NCI-H2227 treated with DMSO at 0.1 percent for 48 hours (cell line): ENCODE data around the gene SLC7A5.
"Not testable (repeated sequence)": the region's sequence is repeated elsewhere in the genome, so short reads cannot be mapped to it uniquely, and the experiment has no call there.

ENCODE experiments used
- DNase-seq: peaks from one replicate; lab custom pipeline; 2025; lab: John Stamatoyannopoulos, UW

Gene SLC7A5

GRCh38 chr16:87869061-87869878 is at the start of gene SLC7A5:
Gene SLC7A5, minus strand, starts transcription at chr16:87869507. Its CDS starts 85 bp downstream, at chr16:87869422.
- not testable (repeated sequence) for DNase-seq

- DNase-seq, result no peak
These were observed 49.0 kb upstream of the SLC7A5 start for GRCh38 chr16:87918338-87918737.

GRCh38 chr16:87917503-87917902 is 48.2 kb upstream of the SLC7A5 start:
- DNase-seq, result no peak

- no peak for DNase-seq
These were observed 45.5 kb upstream of the SLC7A5 start for GRCh38 chr16:87914812-87915211.

- DNase-seq, result not testable (repeated sequence)
These were observed 44.9 kb upstream of the SLC7A5 start for GRCh38 chr16:87914021-87914725.

GRCh38 chr16:87912691-87913090 is 43.4 kb upstream of the SLC7A5 start:
- DNase-seq, result not testable (repeated sequence)

GRCh38 chr16:87911106-87911763 is 41.9 kb upstream of the SLC7A5 start:
- peak; percentile 74 for DNase-seq

GRCh38 chr16:87909203-87909935 is 40.1 kb upstream of the SLC7A5 start:
- peak; percentile 35 for DNase-seq

GRCh38 chr16:87908101-87908500 is 38.8 kb upstream of the SLC7A5 start:
- not testable (repeated sequence) for DNase-seq

- not testable (repeated sequence) for DNase-seq
These were observed 36.2 kb upstream of the SLC7A5 start for GRCh38 chr16:87905521-87905920.

- DNase-seq, result not testable (repeated sequence)
These were observed 35.7 kb upstream of the SLC7A5 start for GRCh38 chr16:87904963-87905362.

GRCh38 chr16:87900489-87900888 is 31.2 kb upstream of the SLC7A5 start:
- not testable (repeated sequence) for DNase-seq

- no peak for DNase-seq
These were observed 28.5 kb upstream of the SLC7A5 start for GRCh38 chr16:87897521-87898505.

- DNase-seq, result not testable (repeated sequence)
These were observed 27.7 kb upstream of the SLC7A5 start for GRCh38 chr16:87896924-87897520.

GRCh38 chr16:87896176-87896890 is 27.0 kb upstream of the SLC7A5 start:
- DNase-seq, result not testable (repeated sequence)

GRCh38 chr16:87895641-87896141 is 26.4 kb upstream of the SLC7A5 start:
- no peak for DNase-seq

- DNase-seq, result not testable (repeated sequence)
These were observed 24.7 kb upstream of the SLC7A5 start for GRCh38 chr16:87894005-87894404.

- DNase-seq, result no peak
These were observed 22.5 kb upstream of the SLC7A5 start for GRCh38 chr16:87891764-87892163.

GRCh38 chr16:87889762-87890161 is 20.5 kb upstream of the SLC7A5 start:
- not testable (repeated sequence) for DNase-seq
